Adipocyte (in vitro differentiated cells): ENCODE data around the gene SIPA1L3.

Experiments
- DNase-seq: peaks from one replicate; pipeline ENCODE4 v3.0.0-alpha.2; 2015; ENCODE audit warnings: low read depth
- H3K27me3 ChIP-seq: replicated peaks from 2 replicates; pipeline ENCODE4 v1.7.0; 2013; ENCODE audit warnings: mild to moderate bottlenecking, low read length, moderate library complexity; ENCODE audit not compliant: control insufficient read depth, insufficient read depth
- H3K36me3 ChIP-seq: 2 replicates; pipeline ENCODE4 v1.7.0; 2013; ENCODE audit warnings: low read length, mild to moderate bottlenecking, moderate library complexity; ENCODE audit not compliant: control insufficient read depth, insufficient read depth, severe bottlenecking
- H3K4me1 ChIP-seq: 2 replicates; pipeline ENCODE4 v1.7.0; 2013; ENCODE audit warnings: mild to moderate bottlenecking, low read length, moderate library complexity; ENCODE audit not compliant: control insufficient read depth, insufficient read depth
- H3K4me3 ChIP-seq: 2 replicates; pipeline ENCODE4 v1.7.0; 2013; ENCODE audit warnings: mild to moderate bottlenecking, low read length, moderate library complexity
- H3K9ac ChIP-seq: 2 replicates; pipeline ENCODE4 v1.7.0; 2013; ENCODE audit warnings: mild to moderate bottlenecking, low read length, moderate library complexity
- H3K9me3 ChIP-seq: 2 replicates; pipeline ENCODE4 v1.7.0; 2013; ENCODE audit warnings: mild to moderate bottlenecking, low read length, moderate library complexity; ENCODE audit not compliant: control insufficient read depth

The SIPA1L3 gene

DNA sequence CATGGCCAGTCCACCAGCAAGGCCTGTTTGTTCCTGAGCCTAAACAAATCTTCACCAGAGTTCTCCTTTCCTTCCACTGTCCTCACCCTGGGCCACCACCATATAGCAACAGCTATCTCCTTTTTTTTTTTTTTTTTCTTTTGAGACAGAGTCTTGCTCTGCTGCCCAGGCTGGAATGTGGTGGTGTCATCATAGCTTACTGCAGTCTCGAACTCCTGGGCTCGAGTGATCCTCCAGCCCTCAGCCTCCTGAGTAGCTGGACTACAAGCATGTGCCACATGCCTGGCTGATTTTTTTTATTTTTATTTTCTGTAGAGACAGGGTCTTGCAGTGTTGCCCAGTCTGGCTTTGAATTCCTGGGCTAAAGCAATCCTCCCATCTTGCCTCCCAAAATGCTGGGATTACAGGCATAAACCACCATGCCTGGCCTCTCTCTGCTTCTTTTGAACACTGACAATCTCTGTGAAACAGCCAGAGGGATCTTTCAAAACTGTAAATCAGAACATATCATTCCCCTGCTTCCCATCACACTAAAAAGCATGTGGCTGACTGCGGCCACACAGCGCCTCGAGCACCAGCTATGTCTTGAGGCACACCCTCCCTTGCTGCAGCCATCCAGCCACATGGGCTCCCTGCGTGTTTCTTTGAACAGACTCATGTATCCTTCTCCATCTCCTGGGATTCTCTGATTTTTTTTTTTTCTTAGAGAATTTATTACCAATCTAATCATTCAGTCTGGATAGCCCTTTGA lies 110.6 kb downstream of the SIPA1L3 start:
- no peak overlapping the region for H3K9ac ChIP-seq

GRCh38 chr19:38018694-38019395 lies 111.8 kb downstream of the SIPA1L3 start:
- peaks cover 12% of the 10 kb centered on the region for H3K4me1 ChIP-seq
- no peak overlapping the region for H3K4me3 ChIP-seq
- no peak for DNase-seq
- H3K9ac ChIP-seq = no peak overlapping the region
- H3K9me3 ChIP-seq = no peaks in the 10 kb centered on the region
- H3K27me3 ChIP-seq = no peaks in the 10 kb centered on the region
- no peaks in the 10 kb centered on the region for H3K36me3 ChIP-seq

More for the DNA sequence above, 110.6 kb downstream of the SIPA1L3 start:
- no peaks in the 10 kb centered on the region for H3K27me3 ChIP-seq
- DNase-seq = no peak
- no peaks in the 10 kb centered on the region for H3K9me3 ChIP-seq
- H3K4me3 ChIP-seq = no peak overlapping the region
- no peaks in the 10 kb centered on the region for H3K4me1 ChIP-seq
- H3K36me3 ChIP-seq = no peaks in the 10 kb centered on the region

GRCh38 chr19:38019396-38019724 lies 112.4 kb downstream of the SIPA1L3 start:
- no peak for DNase-seq
- Histone ChIP-seq H3K27me3 (no peaks in the 10 kb centered on the region), H3K4me1 (peaks cover 12% of the 10 kb centered on the region)

GRCh38 chr19:38020311-38020710 lies 113.3 kb downstream of the SIPA1L3 start:
- no peak for DNase-seq
- Histone ChIP-seq H3K9ac (no peak overlapping the region), H3K9me3 (no peaks in the 10 kb centered on the region), H3K36me3 (no peaks in the 10 kb centered on the region), H3K27me3 (no peaks in the 10 kb centered on the region), H3K4me1 (peaks cover 12% of the 10 kb centered on the region), H3K4me3 (no peak overlapping the region)

More at GRCh38 chr19:38019396-38019724, 112.4 kb downstream of the SIPA1L3 start:
- no peaks in the 10 kb centered on the region for H3K36me3 ChIP-seq
- no peak overlapping the region for H3K4me3 ChIP-seq
- H3K9ac ChIP-seq = no peak overlapping the region
- H3K9me3 ChIP-seq = no peaks in the 10 kb centered on the region

- Histone ChIP-seq H3K4me3 (no peak overlapping the region), H3K36me3 (no peaks in the 10 kb centered on the region), H3K27me3 (no peaks in the 10 kb centered on the region), H3K4me1 (peaks cover 12% of the 10 kb centered on the region), H3K9ac (no peak overlapping the region), H3K9me3 (no peaks in the 10 kb centered on the region)
- DNase-seq = no peak
Observed at GRCh38 chr19:38021352-38021751, 114.3 kb downstream of the SIPA1L3 start.

DNA sequence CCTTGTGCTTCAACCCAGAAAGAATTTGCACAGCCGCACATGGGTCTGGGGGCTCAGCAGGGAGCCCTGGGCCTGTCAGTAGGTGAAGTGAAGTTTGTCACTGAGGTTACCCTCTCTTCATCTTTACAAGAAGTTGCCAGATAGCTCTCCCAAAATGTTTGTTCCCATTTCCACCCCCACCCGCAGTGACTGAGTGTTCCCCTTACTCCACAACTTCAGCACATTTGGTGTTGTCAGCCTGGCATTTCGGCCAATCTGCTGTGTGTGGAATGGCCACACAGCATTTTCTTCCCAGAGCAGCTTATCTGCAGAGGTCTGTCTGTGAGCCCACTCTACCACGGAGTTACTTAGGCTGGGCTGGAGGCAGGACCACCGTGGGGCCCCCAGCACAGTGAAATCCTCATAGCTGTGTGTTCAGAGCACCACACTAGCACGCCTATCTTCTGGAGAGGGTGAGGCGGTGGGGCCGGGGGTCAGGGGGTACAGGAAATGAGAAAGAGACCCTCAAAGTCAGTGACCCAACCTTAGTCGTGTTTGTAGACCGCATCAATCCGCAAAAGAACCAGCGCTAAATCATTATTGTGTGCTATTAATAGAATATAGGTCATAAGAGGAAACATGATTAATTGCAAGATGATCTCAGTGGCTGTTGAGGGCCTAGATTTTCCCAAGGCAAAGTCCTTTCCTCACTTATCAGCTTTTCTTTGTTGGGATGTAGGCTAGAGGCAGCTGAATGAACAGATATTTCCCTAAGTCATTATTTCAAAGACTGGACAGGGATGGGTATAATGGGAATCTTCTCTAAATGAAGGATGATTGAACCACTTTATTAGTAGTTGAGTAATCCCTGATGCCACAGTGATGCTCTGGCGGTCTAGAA lies 116.0 kb downstream of the SIPA1L3 start:
- Histone ChIP-seq H3K9me3 (no peaks in the 10 kb centered on the region), H3K4me1 (peaks cover 12% of the 10 kb centered on the region), H3K4me3 (no peak overlapping the region), H3K27me3 (no peaks in the 10 kb centered on the region), H3K36me3 (no peaks in the 10 kb centered on the region), H3K9ac (no peak overlapping the region)
- no peak for DNase-seq

DNA sequence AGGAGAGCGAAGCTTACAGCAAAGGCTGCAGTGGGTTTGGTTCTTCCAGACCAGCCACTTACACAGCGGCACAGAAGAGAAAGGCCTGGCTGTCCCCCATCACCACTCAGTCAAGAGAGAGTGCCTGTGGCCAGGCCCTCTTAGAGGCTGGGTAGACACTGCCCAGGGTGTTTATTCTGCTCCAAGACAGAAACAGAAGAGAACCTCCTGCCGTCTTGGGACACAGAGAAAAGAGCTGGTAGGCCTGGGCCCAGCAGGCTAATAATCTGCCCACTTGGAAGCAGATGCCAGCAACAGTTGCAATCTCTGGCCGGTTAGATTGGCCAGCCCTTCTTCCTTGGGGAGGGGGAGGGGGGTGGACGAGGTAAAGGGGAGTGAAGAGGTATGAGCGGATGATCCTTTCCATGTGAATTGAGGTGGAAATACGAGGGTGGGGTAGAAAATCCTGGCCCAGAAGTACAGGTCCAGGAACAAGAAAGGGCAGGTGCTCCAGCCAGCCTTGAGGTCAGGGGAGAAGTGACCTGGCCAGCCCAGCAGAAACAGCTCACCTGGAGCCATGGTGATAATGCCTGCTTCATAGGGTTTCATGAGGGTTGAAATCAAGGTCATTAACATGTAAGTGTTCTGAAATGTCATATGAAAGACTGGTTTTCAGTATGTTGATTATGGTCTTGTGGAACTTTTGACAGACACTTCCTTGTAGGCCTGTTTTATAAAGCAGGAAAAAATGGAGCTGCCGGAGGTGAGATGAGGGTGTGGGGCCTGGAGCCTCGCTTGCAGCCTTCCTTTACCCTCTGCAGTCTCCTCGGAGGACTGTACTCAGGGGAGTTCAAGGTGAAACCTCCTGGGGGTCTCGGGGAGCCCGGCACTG lies 116.9 kb downstream of the SIPA1L3 start:
- Histone ChIP-seq H3K36me3 (no peaks in the 10 kb centered on the region), H3K4me1 (peaks cover 12% of the 10 kb centered on the region), H3K4me3 (no peak overlapping the region), H3K9me3 (no peaks in the 10 kb centered on the region), H3K27me3 (no peaks in the 10 kb centered on the region), H3K9ac (no peak overlapping the region)
- no peak for DNase-seq

DNA sequence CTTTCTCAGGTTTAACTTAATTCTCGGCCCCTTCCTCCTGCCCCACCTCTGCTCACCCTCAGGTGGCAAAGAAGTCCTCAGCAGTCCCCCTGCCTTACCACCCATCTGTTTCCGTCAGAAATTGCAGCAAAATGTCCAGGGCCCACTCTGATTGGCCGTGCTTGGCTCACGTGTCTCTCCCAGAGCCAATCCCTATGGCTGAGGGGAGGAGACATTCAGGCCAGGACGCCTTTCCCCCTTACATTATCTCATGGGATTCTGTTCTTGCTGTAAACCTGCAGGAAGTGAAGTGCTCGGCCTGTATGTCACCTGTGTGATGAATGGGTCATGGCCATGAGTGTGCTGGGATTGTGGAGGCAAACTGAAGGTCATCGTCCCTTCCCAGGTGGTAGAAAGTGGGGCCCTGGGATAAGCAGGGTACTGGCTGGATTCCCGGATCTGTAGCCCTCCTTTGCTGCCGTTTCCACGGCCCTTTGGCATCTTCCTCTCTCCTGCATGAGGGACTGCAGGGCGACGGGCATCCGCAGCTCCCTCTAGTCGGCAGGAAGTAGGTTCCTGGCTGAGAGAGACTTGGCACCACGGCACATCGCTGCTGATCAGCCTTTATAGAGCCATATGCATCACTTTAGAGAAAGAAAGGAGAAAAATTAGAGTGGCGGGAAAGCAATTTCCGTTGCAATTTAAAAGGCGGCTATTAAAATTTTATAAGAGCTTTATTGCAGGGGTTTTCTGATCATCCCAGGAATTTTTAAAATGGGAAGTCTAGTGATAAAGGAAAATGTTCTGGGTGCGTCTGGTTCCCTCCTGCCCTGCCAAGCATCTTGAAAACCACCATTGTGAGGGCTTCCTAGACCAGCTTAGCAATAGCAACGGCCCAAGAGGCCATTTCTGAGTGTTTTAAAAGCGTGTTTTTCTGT lies 118.2 kb downstream of the SIPA1L3 start:
- H3K4me3 ChIP-seq = no peak overlapping the region
- H3K36me3 ChIP-seq = no peaks in the 10 kb centered on the region
- no peak for DNase-seq
- H3K9me3 ChIP-seq = no peaks in the 10 kb centered on the region
- H3K4me1 ChIP-seq = peaks cover 12% of the 10 kb centered on the region
- H3K9ac ChIP-seq = no peak overlapping the region
- no peaks in the 10 kb centered on the region for H3K27me3 ChIP-seq

- Histone ChIP-seq H3K36me3 (no peaks in the 10 kb centered on the region), H3K4me3 (no peak overlapping the region), H3K9me3 (no peaks in the 10 kb centered on the region), H3K27me3 (no peaks in the 10 kb centered on the region), H3K9ac (no peak overlapping the region), H3K4me1 (peaks cover 12% of the 10 kb centered on the region)
- no peak for DNase-seq
Observed at GRCh38 chr19:38025909-38026307, 118.9 kb downstream of the SIPA1L3 start.

DNA sequence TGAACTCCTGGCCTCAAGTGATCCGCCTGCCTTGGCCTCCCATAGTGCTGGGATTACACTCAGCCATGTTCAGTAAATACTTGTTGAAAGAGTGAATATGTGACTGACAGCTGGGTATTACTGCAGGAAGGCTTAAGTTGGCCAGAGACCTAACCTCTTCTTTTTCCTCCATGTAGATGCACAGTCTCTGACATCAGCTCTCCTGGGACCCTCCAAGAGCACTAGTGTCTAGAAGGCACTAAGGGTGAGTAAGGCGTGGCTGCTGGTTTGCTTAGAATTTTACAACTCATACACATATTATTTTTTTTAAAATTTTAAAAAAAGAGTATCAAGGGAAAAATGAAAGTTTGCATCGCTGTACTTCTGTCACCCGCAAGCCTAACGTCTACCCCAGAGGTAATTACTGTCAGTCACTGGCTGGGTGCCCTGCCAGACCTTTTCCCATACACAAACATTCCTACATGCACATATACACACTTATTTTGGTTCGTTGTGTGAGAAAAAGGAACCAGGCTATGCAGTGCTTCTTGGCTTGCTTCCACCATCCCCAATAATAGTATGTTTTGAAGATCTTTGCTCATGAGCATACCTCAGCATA lies 122.0 kb downstream of the SIPA1L3 start:
- Histone ChIP-seq H3K4me3 (no peak overlapping the region), H3K27me3 (no peaks in the 10 kb centered on the region), H3K36me3 (no peaks in the 10 kb centered on the region), H3K9ac (no peak overlapping the region), H3K4me1 (peaks cover 9% of the 10 kb centered on the region), H3K9me3 (no peaks in the 10 kb centered on the region)
- no peak for DNase-seq
